Measurements from ENCODE around the gene CEACAM7.

- TF ChIP-seq, protein P1, sequence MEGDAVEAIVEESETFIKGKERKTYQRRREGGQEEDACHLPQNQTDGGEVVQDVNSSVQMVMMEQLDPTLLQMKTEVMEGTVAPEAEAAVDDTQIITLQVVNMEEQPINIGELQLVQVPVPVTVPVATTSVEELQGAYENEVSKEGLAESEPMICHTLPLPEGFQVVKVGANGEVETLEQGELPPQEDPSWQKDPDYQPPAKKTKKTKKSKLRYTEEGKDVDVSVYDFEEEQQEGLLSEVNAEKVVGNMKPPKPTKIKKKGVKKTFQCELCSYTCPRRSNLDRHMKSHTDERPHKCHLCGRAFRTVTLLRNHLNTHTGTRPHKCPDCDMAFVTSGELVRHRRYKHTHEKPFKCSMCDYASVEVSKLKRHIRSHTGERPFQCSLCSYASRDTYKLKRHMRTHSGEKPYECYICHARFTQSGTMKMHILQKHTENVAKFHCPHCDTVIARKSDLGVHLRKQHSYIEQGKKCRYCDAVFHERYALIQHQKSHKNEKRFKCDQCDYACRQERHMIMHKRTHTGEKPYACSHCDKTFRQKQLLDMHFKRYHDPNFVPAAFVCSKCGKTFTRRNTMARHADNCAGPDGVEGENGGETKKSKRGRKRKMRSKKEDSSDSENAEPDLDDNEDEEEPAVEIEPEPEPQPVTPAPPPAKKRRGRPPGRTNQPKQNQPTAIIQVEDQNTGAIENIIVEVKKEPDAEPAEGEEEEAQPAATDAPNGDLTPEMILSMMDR (IDR thresholded peaks at IDR 0.05; ENCODE audit: insufficient read depth, low read depth, low read length): no peak
- no peak for TF ChIP-seq EZH2 (IDR thresholded peaks at IDR 0.05; ENCODE audit: insufficient read depth, low read length)
These were observed 16.6 kb downstream of the CEACAM7 start for GRCh38 chr19:41671486-41671885.
